Esophagus squamous epithelium (tissue), 4 donors: ENCODE results near the gene PTK6.

ENCODE experiments used
- CTCF ChIP-seq, 6 experiments: fragments of 450-650 bp in 4 of 6; fragments of 200-600 bp in 2 of 6; sonication (generic) in 2 of 6; IDR thresholded peaks; one replicate each; pipeline ENCODE4 v1.5.1; 2016 to 2019; ENCODE audit warnings: antibody characterized with exemption in 6 of 6, mild to moderate bottlenecking in 4 of 6, moderate library complexity in 4 of 6
- POLR2A ChIP-seq, 4 donors: fragments of 450-650 bp; IDR thresholded peaks; one replicate each; pipeline ENCODE4 v1.6.1; 2017; ENCODE audit warnings: antibody characterized with exemption in 4 of 4, mild to moderate bottlenecking in 4 of 4, moderate library complexity in 3 of 4

- TF ChIP-seq CTCF (IDR thresholded peaks at IDR 0.05) (no peak), POLR2A (IDR thresholded peaks at IDR 0.05) (no peak)
Measured at GRCh38 chr20:63576311-63576710, 39.1 kb upstream of the PTK6 start.
